ENCODE data around the gene SERPINA3.

DNA sequence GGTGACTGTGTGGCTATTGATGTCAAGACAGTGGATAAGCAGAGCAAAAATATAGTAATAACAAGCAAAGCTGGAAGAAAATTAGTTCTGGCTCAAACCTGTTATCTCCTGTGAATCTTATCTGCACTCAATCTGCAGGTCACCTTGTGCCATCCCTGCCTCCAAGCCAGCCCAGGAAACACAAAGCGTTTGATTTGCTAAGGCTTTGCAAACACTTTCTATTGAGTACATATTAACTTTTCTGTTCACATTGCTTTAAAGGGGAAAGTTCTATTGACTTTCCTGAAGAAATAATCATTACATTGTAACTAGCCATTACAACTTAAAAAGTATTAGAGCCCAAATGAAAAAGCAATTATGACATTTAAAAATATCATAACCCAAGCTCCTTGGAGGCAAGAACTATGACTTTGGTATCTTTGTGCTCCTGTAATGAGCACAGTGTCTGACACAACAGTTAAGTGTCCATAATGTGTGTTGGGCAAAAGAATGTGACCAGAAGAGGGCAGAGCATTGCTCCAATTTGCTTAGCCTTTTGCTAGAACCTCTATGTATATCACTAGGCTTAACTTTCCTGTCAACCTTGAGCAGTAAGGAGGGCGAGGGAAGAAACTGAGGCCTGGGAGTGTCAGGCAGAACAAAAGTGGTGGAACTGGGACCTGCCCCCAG, 24.7 kb downstream of the SERPINA3 start:
- TF ChIP-seq, protein P1, sequence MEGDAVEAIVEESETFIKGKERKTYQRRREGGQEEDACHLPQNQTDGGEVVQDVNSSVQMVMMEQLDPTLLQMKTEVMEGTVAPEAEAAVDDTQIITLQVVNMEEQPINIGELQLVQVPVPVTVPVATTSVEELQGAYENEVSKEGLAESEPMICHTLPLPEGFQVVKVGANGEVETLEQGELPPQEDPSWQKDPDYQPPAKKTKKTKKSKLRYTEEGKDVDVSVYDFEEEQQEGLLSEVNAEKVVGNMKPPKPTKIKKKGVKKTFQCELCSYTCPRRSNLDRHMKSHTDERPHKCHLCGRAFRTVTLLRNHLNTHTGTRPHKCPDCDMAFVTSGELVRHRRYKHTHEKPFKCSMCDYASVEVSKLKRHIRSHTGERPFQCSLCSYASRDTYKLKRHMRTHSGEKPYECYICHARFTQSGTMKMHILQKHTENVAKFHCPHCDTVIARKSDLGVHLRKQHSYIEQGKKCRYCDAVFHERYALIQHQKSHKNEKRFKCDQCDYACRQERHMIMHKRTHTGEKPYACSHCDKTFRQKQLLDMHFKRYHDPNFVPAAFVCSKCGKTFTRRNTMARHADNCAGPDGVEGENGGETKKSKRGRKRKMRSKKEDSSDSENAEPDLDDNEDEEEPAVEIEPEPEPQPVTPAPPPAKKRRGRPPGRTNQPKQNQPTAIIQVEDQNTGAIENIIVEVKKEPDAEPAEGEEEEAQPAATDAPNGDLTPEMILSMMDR (conservative IDR thresholded peaks at IDR 0.05; ENCODE audit: low read depth, low read length): no peak; the same call in 1 of the 2 replicates
- no peak for TF ChIP-seq EZH2 (IDR thresholded peaks at IDR 0.05; ENCODE audit: low read length, unreplicated experiment)
- no peak for TF ChIP-seq EZH2phosphoT487 (IDR thresholded peaks at IDR 0.05; ENCODE audit: borderline replicate concordance, low read length)
